Heart left ventricle (tissue), 16 donors: Measurements from ENCODE around the gene ULK4. TPM values are rescaled to one million over a fixed set of nuclear protein-coding genes. Genes with fewer than 3 reads are reported as not detected.

Experiments used
- ATAC-seq, 4 donors: fragments of 200-7000 bp; cut with Tn5 transposase; one replicate each; pipeline ENCODE4 v1.9.1; 2020 to 2022; ENCODE audit warnings: moderate library complexity in 4 of 4, mild to moderate bottlenecking in 3 of 4, moderate number of reproducible peaks in 1 of 4
- DNase-seq, 5 donors: peaks; one replicate each; pipeline ENCODE4 v3.0.0-alpha.2; 2020
- H3K27ac ChIP-seq, 12 donors: fragments of 200-600 bp; sonication (generic) in 4 of 12; one replicate each; pipeline versions ENCODE4 v1.5.0 to v1.8.0; 2016 to 2022; ENCODE audit warnings: mild to moderate bottlenecking in 2 of 12
- H3K27me3 ChIP-seq, 9 donors: fragments of 200-600 bp; sonication (generic) in 2 of 9; one replicate each; pipeline versions ENCODE4 v1.5.1 to v1.8.0; 2016 to 2022; ENCODE audit warnings: mild to moderate bottlenecking in 3 of 9
- H3K36me3 ChIP-seq, 9 donors: fragments of 200-600 bp; sonication (generic) in 2 of 9; one replicate each; pipeline versions ENCODE4 v1.5.0 to v1.8.0; 2018 to 2022; ENCODE audit warnings: mild to moderate bottlenecking in 2 of 9
- H3K4me1 ChIP-seq, 12 donors: fragments of 200-600 bp; sonication (generic) in 4 of 12; one replicate each; pipeline versions ENCODE4 v1.5.0 to v1.8.0; 2016 to 2022; ENCODE audit warnings: mild to moderate bottlenecking in 3 of 12
- H3K4me3 ChIP-seq, 12 donors: fragments of 200-600 bp; sonication (generic) in 4 of 12; one replicate each; pipeline versions ENCODE4 v1.5.0 to v1.8.0; 2017 to 2022; ENCODE audit warnings: mild to moderate bottlenecking in 9 of 12, moderate library complexity in 4 of 12
- H3K9me3 ChIP-seq, 12 donors: fragments of 200-600 bp; sonication (generic) in 4 of 12; one replicate each; pipeline versions ENCODE4 v1.5.0 to v1.8.0; 2016 to 2022; ENCODE audit warnings: mild to moderate bottlenecking in 1 of 12
- CTCF ChIP-seq, 12 donors: fragments of 200-600 bp; sonication (generic) in 4 of 12; IDR thresholded peaks; one replicate each; pipeline versions ENCODE4 v1.5.0 to v1.8.0; 2018 to 2022; ENCODE audit warnings: antibody characterized with exemption in 12 of 12, mild to moderate bottlenecking in 5 of 12
- POLR2A ChIP-seq, 2 donors: fragments of 450-650 bp; IDR thresholded peaks; one replicate each; pipeline ENCODE4 v1.6.1; 2017; ENCODE audit warnings: antibody characterized with exemption in 2 of 2, mild to moderate bottlenecking in 2 of 2, moderate library complexity in 2 of 2
- WGBS, 4 donors: extraction: QIAGEN DNeasy Blood & Tissue Kit in 2 of 4; methylation state at CpG; one replicate each; pipeline versions ENCODE4 v1.1.5 to v1.1.7; 2013 to 2018; 5-methylcytosine and 5-hydroxymethylcytosine counted together
- intact Hi-C, 10 donors: fragments of 100-400 bp; cut with DNase I; formaldehyde crosslinking; loops; one replicate each; pipeline versions ENCODE4 v1.11.1 to v1.14.2; 2022
- polyA plus RNA-seq, 2 donors: library from polyadenylated mRNA; stranded (reverse); fragments of 200-250 nt; gene quantifications; one replicate each; pipeline ENCODE4 v1.2.3, GENCODE V29; 2013
- total RNA-seq, 9 donors: library from RNA; depleted of rRNA in 2 of 9; stranded (reverse); fragments of >200 nt in 2 of 9; fragmentation: NEBNext Ultra II Directional in 3 of 9; extraction: Animal tissue kit (Norgen Biotek cat#: 25700) in 3 of 9; gene quantifications; one replicate each; pipeline versions ENCODE4 v1.1.0 to v1.2.4, GENCODE V29; 2016 to 2023
- donor health status: ischemic (EF 13 %, LVEDD 7.1; RV severe dilation, severe dysfunction).
- donor health status: healthy with polysubstance abuse.
- donor health status: DM: no; HTN: yes; CAD: no.
- donor health status: DM: no; HTN: no; CAD: no.
- donor health status: ischemic (EF 25% LVEDD 6.9; RV normal size, moderate dysfunction).
- donor health status: ischemic (EF 25% LVEDD 5.7; RV mildly dilated, moderate dysfunction).
- donor health status: healthy.
- donor health status: DM: yes; HTN: yes; CAD: no.
- donor health status: ischemic (EF 35%, LVEDD 5.7; RV mildly dilated, moderate dysfunction).
- donor health status: nonischemic (EF 11% LVEDD 7.7; RV severe dilation, severe dysfunction).
- donor health status: DM: yes; HTN: yes; CAD: no.
- donor health status: PGD.
- donor health status: ischemic (EF 29% LVEDD 5.4; RV normal size, mild dysfunction).
- donor health status: nonischemic (EF 23%, LVEDD 6.1; RV moderate dilation, normal function).

The ULK4 gene
- total and polyA plus RNA-seq, 11 donors: 0.91 to 6.1 (median 2.1) TPM

GRCh38 chr3:41907330-41908073, 54.4 kb downstream of the ULK4 start:
- ATAC-seq (no peak), DNase-seq (no peak)
- 94 to 100% (median 98%) methylated on average over 3 of the region's 3 CpGs for WGBS, 4 donors
- no peak overlapping the region for H3K4me3 ChIP-seq
- no peak overlapping the region for H3K27ac ChIP-seq
- peaks cover 0 to 22% (median 9%) of the 10 kb centered on the region in 9 donors for H3K36me3 ChIP-seq
- H3K4me1 ChIP-seq: no peaks in the 10 kb centered on the region
- H3K27me3 ChIP-seq: no peaks in the 10 kb centered on the region
- intact Hi-C loops: loop anchor here in 1 of 10 donors (10.0 kb wide), 1 partner anchor 87 kb away; no protein-coding TSS in a partner anchor
- TF ChIP-seq CTCF (IDR thresholded peaks at IDR 0.05): no peak
- TF ChIP-seq POLR2A (IDR thresholded peaks at IDR 0.05): no peak
- H3K9me3 ChIP-seq: no peaks in the 10 kb centered on the region

DNA sequence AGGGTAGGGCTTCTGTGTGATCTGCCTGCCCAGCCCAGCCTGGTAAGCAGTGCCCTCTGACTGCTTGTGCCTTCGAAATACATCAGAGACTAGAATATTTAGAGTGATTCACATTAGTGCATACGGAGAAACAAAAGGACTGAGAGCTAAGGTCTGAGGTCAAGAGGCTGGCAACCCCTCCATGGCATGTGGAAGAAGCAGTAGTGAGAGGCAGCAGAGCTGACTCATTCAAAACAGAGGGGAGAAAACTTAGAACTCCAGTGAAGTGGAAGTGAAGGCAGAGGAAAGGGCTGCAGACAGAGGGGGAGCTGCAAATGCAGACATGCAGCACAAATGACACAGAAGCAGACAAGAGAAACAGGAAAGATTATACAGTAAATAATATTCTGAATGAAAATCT, 61.6 kb downstream of the ULK4 start:
- Histone ChIP-seq H3K36me3 (peaks cover 0 to 12% (median 0%) of the 10 kb centered on the region in 9 donors), H3K4me3 (no peak overlapping the region), H3K27ac (no peak overlapping the region), H3K27me3 (no peaks in the 10 kb centered on the region), H3K4me1 (peaks cover 0 to 8% (median 0%) of the 10 kb centered on the region in 12 donors), H3K9me3 (no peaks in the 10 kb centered on the region)
- DNase-seq (no peak), ATAC-seq (no peak)
- intact Hi-C loops: loop anchor here in 3 of 10 donors (2.0 to 10.0 kb wide), 3 partner anchors 95 to 292 kb away; no protein-coding TSS in a partner anchor
- WGBS, 4 donors: 31 to 51% (median 46%) methylated on average over 2 of the region's 2 CpGs
- no peak for TF ChIP-seq POLR2A (IDR thresholded peaks at IDR 0.05)
- no peak for TF ChIP-seq CTCF (IDR thresholded peaks at IDR 0.05)

- Histone ChIP-seq H3K9me3 (no peaks in the 10 kb centered on the region), H3K4me1 (peaks cover 0 to 8% (median 0%) of the 10 kb centered on the region in 12 donors), H3K27ac (no peak overlapping the region), H3K4me3 (no peak overlapping the region), H3K27me3 (no peaks in the 10 kb centered on the region), H3K36me3 (peaks cover 0 to 12% (median 0%) of the 10 kb centered on the region in 9 donors)
- 57 to 60% (median 58%) methylated on average over 2 of the region's 2 CpGs for WGBS, 4 donors
- TF ChIP-seq POLR2A (IDR thresholded peaks at IDR 0.05) (no peak), CTCF (IDR thresholded peaks at IDR 0.05) (no peak)
- intact Hi-C loops: loop anchor here in 9 of 10 donors (5.0 to 10.0 kb wide), 12 partner anchors 99 to 646 kb away; no protein-coding TSS in a partner anchor
- no peak for ATAC-seq
- DNase-seq: no peak
Observed at GRCh38 chr3:41898631-41899030, 63.3 kb downstream of the ULK4 start.

GRCh38 chr3:41893977-41894376, 67.9 kb downstream of the ULK4 start:
- intact Hi-C loops: loop anchor here (1.0 to 10.0 kb wide), 14 partner anchors 111 to 651 kb away; no protein-coding TSS in a partner anchor
- Histone ChIP-seq H3K27ac (no peak overlapping the region), H3K4me3 (no peak overlapping the region), H3K4me1 (peaks cover 0 to 7% (median 0%) of the 10 kb centered on the region in 12 donors), H3K9me3 (peaks cover 0 to 9% (median 0%) of the 10 kb centered on the region in 12 donors), H3K27me3 (no peaks in the 10 kb centered on the region), H3K36me3 (peaks cover 0 to 12% (median 0%) of the 10 kb centered on the region in 9 donors)
- DNase-seq (peak in 1 of 5 donors; percentile 12), ATAC-seq (no peak)
- TF ChIP-seq POLR2A (IDR thresholded peaks at IDR 0.05): no peak
- peak; percentile 31 to 71 (median 63) for TF ChIP-seq CTCF (IDR thresholded peaks at IDR 0.05)
- 8 to 26% (median 13%) methylated on average over 1 of the region's 1 CpG for WGBS, 4 donors
